Urothelium cell line (cell line): ENCODE measurements around the gene SPTBN5.

ENCODE experiments used
- DNase-seq: peaks from one replicate; pipeline ENCODE4 v3.0.0; 2011; ENCODE audit warnings: low spot score, mixed read lengths
- FAIRE-seq: peaks from 2 replicates; lab custom pipeline; 2011; peaks lifted over from hg19 to GRCh38; lab: Jason Lieb, UNC

SPTBN5 gene

GRCh38 chr15:41885321-41885720, 8.5 kb downstream of the SPTBN5 start:
- FAIRE-seq, result no peak
- DNase-seq, result no peak

GRCh38 chr15:41884458-41884857, 9.4 kb downstream of the SPTBN5 start:
- DNase-seq, result no peak
- FAIRE-seq, result no peak

GRCh38 chr15:41883484-41883825, 10.4 kb downstream of the SPTBN5 start:
- FAIRE-seq, result no peak

GRCh38 chr15:41882689-41883483, 11.0 kb downstream of the SPTBN5 start:
- DNase-seq, result no peak
- FAIRE-seq, result no peak

More at GRCh38 chr15:41883484-41883825, 10.4 kb downstream of the SPTBN5 start:
- DNase-seq, result no peak

- FAIRE-seq (no peak), DNase-seq (no peak)
Measured at GRCh38 chr15:41881920-41882688, 11.7 kb downstream of the SPTBN5 start.

GRCh38 chr15:41881550-41881919, 12.3 kb downstream of the SPTBN5 start:
- DNase-seq (no peak), FAIRE-seq (no peak)

GRCh38 chr15:41881086-41881485, 12.8 kb downstream of the SPTBN5 start:
- no peak for DNase-seq
- FAIRE-seq, result no peak

GRCh38 chr15:41880156-41880877, 13.5 kb downstream of the SPTBN5 start:
- no peak for FAIRE-seq
- DNase-seq, result no peak

- FAIRE-seq (no peak), DNase-seq (no peak)
Measured at GRCh38 chr15:41879321-41879845, 14.5 kb downstream of the SPTBN5 start.

GRCh38 chr15:41878355-41878699, 15.5 kb downstream of the SPTBN5 start:
- FAIRE-seq, result no peak
- DNase-seq, result no peak

- DNase-seq (no peak), FAIRE-seq (no peak)
Measured at GRCh38 chr15:41877631-41878354, 16.1 kb downstream of the SPTBN5 start.

- no peak for DNase-seq
- no peak for FAIRE-seq
Measured at GRCh38 chr15:41876689-41877088, 17.2 kb downstream of the SPTBN5 start.

GRCh38 chr15:41876007-41876406, 17.8 kb downstream of the SPTBN5 start:
- no peak for FAIRE-seq
- no peak for DNase-seq

- no peak for DNase-seq
- FAIRE-seq, result no peak
Measured at GRCh38 chr15:41874736-41875135, 19.1 kb downstream of the SPTBN5 start.

- no peak for FAIRE-seq
Measured at GRCh38 chr15:41873711-41874110, 20.1 kb downstream of the SPTBN5 start.

GRCh38 chr15:41872166-41872747, 21.6 kb downstream of the SPTBN5 start:
- FAIRE-seq, result no peak

More at GRCh38 chr15:41873711-41874110, 20.1 kb downstream of the SPTBN5 start:
- no peak for DNase-seq

GRCh38 chr15:41871175-41871905, 22.5 kb downstream of the SPTBN5 start:
- DNase-seq (no peak), FAIRE-seq (no peak)

More at GRCh38 chr15:41872166-41872747, 21.6 kb downstream of the SPTBN5 start:
- DNase-seq, result no peak

GRCh38 chr15:41870689-41871081, 23.2 kb downstream of the SPTBN5 start:
- DNase-seq, result no peak
- FAIRE-seq, result no peak

- no peak for DNase-seq
- FAIRE-seq, result no peak
Measured at GRCh38 chr15:41869770-41870688, 23.8 kb downstream of the SPTBN5 start.
